Hippocampal formation (tissue), 2 donors: ENCODE results near the gene ZFP42.
"Not testable (repeated sequence)": the region's sequence is repeated elsewhere in the genome, so short reads cannot be mapped to it uniquely, and the experiment has no call there.

Experiments
- DNase-seq, 2 donors: peaks; one replicate each; lab custom pipeline; 2025; lab: John Stamatoyannopoulos, UW

ZFP42 gene

GRCh38 chr4:187995322-187996207 is at the start of gene ZFP42:
ZFP42 (plus strand) TSS chr4:187995771; CDS start chr4:188002808, 7,037 bp downstream.
- DNase-seq = no peak

- no peak for DNase-seq
Observed at GRCh38 chr4:187961171-187961570, 34.4 kb upstream of the ZFP42 start.

GRCh38 chr4:187961961-187962360 is 33.6 kb upstream of the ZFP42 start:
- no peak for DNase-seq

DNA sequence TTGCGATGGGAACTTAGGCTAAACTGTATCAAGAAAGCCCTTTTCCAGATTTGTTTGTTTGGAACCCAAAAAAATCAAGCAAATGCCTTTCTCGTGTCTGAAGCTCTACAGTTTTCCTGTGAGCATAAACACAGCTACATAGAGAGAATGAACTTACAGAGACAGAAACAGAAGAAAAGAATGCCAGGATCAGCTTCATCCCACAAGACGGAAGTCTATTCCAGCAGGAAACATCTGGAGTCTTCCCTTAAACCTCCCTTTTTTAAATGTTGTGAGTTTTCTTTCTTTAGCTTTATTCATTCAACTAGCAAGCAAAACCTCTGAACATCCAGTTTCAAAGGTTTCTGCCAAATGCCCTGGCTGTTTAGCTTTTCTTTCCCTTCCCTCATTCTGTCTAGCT is 32.6 kb upstream of the ZFP42 start:
- DNase-seq = no peak

DNA sequence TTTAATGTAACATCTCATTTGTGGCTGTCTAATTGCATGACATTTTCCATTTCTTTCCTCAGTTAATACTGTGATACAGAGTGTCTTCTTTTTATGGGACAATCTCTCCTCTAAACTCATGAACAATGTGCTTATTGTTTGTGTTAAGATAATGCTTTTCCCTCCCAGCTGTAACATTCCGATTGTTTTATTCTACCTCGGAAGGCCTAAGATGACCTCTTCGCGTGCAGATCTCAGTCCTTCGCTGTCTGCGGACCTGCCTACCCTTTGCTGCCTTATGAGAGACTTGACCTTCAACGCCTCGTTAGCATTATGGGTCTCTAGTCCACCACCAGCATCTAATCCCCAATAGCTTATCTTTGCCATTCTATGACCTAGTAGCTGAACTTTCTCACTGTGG is 29.8 kb upstream of the ZFP42 start:
- peak in 1 of 2 donors; percentile 45 for DNase-seq

GRCh38 chr4:187972135-187972534 is 23.4 kb upstream of the ZFP42 start:
- no peak for DNase-seq

- no peak for DNase-seq
Observed at GRCh38 chr4:187983746-187984145, 11.8 kb upstream of the ZFP42 start.

DNA sequence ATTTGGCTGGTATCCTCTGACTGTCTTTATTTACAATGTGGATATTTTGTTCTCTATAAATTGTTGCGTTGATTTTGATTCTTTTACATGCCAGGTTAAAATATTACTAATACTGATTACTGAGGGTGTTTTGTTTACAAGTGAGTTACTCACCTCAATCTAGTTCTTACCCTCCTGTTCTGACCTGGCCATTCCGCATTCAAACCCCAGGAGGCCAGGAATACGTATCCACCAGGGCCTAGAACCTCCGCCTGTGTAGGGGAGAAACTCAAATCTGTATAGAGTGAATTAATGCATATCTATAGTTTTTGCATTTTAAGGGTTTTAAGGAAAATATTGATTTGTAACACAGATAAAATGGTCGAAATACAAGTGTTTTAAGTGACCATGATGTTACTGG is 2.6 kb upstream of the ZFP42 start:
- no peak for DNase-seq

- DNase-seq = no peak
Observed at GRCh38 chr4:187993827-187994226, 1.7 kb upstream of the ZFP42 start.

- no peak for DNase-seq
Observed at GRCh38 chr4:187996502-187997177, 1.1 kb downstream of the ZFP42 start.

- not testable (repeated sequence) for DNase-seq
Observed at GRCh38 chr4:187997991-187998390, 2.4 kb downstream of the ZFP42 start.

- DNase-seq = no peak
Observed at GRCh38 chr4:187999406-187999932, 3.9 kb downstream of the ZFP42 start.

DNA sequence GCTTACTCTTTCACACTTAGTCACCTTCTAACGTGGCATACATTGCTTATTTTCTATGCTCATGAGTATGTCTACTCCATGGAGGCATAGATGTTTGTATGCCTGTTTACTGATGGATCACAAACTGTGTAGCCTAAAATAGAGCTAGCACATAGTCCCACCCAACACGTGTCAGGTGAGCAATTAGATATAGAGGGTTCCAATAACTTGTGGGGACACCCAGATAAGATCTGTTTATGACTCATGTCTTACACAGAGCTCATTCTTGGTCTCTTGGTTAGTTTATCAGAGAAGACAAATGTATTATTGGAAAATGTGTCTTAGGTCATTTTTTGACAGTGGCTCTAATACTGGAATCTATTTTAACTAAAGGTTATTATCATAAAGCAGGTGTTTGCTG is 6.8 kb downstream of the ZFP42 start:
- DNase-seq = no peak

GRCh38 chr4:188002751-188003150 is 7.2 kb downstream of the ZFP42 start:
- DNase-seq = no peak

- DNase-seq = no peak
Observed at GRCh38 chr4:188005561-188005960, 10.0 kb downstream of the ZFP42 start.

DNA sequence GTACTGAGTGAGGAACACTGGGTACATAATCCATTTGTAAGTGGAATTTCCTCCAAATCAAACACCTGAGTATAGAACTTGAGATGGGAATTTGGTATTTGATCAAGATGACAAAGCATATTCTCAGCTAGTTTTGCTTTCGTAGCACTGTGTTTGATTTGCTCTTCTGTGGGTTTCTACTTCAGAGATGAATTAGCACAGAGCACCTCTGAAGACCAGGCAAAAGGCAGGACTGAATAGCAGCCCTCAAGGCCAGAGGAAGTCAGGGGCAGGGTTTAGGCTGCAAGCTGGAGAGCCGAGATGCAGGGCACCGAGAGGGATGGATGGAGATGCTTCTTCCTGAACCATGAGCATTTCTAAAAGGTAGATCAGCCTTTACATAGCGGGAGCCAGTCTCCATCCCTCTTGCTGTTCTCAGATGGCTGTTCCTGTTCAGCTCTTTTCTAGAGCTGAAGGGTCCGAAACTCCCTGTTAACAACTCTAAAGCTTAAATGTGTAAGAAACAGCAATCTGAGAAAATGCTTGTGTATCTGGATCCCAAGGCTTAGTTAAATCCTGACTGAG is 10.8 kb downstream of the ZFP42 start:
- no peak for DNase-seq

DNA sequence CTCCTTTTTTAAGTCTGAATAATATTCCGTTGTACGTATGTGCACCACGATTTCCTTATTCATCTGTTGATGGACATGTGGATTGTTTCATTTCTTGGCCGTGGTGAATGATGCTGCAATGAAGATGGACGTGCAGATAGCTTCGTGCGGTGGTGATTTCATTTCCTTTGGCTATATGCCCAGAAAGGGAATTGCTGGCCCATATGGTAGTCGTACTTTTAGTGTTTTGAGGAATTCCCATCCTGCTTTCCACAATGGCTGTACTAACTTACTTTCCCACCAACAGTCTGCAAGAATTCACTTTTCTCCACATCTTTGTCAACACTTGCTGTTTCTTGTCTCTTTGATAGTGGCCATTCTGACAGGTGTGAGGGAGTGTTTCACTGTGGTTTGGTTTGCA is 12.8 kb downstream of the ZFP42 start:
- no peak for DNase-seq

DNA sequence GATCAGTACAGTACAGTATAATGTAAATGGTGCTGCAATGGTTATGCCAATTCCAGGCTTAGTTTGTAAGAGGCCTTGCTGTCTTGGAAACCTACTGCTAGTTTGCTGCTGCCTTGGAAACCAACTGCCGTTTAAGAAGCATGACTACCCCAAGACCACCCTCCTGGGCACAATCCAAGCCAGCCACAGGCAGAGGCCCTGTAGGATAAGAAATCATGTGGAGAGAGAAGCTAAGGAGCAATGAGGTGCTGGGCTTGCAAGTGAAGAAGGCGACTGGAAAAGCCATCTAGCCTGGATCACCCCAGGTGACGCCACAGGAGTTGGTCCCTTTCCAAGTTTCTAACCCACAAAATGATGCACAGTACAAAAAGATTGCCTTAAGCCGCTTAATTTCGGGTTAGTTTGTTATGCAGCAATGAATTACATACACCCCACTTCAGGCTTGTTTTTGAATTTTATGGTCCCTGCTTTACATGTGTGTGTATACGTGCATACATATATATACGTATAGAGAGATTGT is 16.9 kb downstream of the ZFP42 start:
- DNase-seq = no peak

DNA sequence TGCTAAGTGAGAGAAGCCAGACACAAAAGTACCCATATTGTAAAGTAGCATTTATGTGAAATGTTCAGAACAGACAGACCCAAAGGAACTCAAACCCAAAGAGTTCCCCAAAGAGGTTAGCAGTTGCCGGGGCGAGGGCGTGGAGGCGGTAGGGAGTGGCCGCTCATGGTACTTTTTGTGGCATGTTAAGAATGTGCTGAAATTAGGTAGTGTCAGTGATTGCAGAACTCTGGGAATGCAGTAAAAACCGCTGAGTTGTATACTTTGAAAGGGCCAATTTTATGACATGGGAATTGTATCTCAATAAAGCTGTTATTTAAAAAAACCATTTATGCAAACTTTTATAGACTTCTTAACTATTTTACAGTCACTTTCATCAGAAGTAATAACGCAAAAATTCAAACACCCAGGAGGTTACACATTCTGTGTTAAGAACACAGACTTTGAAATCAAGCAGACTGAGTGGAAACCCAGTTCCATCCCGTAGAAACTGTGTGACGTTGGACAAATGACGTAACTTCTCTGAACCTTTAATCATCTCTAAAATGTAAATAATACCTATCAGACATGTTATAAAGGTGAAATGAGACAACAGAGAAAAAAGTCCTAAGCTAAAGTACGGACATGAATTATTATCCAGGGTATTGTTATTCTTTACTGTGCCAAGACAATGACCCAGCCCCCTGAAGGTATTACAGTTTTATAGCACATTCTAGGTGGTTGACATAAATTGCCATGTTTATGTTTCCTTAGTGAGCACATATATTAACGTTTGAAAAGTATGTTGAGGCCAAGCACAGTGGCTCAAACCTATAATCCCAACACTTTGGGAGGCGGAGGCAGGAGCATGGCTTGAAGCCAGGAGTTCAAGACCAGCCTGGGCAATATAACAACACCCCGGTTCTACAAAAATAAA is 19.7 kb downstream of the ZFP42 start:
- no peak for DNase-seq

DNA sequence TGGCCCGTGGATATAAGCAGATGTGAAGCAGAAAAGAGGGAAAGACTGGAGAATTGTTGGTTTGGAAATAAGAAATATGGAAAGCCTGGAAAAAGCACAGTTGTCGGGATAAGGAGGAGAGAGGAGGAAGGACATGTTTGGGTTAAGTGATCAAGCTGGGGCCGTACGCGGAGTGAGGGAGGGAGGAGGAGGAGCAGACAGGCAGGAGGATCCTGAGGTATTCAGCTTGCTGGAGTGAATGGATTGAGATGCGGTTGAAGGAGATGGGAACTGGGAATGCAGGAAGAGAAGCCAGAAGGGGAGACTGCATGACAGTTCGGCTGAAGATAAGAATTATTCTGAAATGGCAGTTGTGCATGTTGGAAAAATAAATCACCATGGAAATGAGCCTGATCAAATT is 21.2 kb downstream of the ZFP42 start:
- no peak for DNase-seq

DNA sequence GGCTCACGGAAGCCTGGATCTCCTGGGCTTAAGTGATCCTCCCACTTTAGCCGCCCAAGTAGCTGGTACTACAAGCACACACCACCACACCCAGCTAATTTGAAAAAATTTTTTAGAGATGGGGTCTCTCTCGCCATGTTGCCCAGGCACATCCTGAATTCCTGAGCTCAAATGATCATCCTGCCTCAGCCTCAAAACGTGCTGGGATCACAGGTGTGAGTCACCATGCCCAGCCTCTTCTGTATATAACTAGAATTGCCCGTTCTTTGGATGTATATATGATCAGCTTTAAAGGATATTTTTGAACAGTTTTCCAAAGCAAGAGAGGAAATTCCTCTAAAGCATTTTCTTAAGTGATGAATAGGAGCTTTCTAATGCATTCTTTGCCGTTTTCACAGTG is 22.7 kb downstream of the ZFP42 start:
- DNase-seq = no peak
